Body of pancreas (tissue), 4 donors: ENCODE measurements around the gene MRPL14. TPM values are rescaled to one million over a fixed set of nuclear protein-coding genes. Genes with fewer than 3 reads are reported as not detected.
"Not testable (repeated sequence)": the region's sequence is repeated elsewhere in the genome, so short reads cannot be mapped to it uniquely, and the experiment has no call there.

ENCODE experiments used
- ATAC-seq: fragments of 150-250 bp; one replicate; pipeline ENCODE4 v1.9.1; 2016
- DNase-seq, 4 donors: peaks; one replicate each; pipeline ENCODE4 v3.0.0-alpha.2; 2019
- H3K27ac ChIP-seq, 4 donors: fragments of 200-600 bp; sonication (generic); 1 replicate in 3 of 4; 2 replicates in 1 of 4; pipeline versions ENCODE4 v1.5.1 to v1.6.1; 2016 to 2019; ENCODE audit warnings: mild to moderate bottlenecking in 1 of 4, mixed read lengths in 1 of 4, moderate library complexity in 1 of 4
- H3K27me3 ChIP-seq, 2 donors: fragments of 200-600 bp; sonication (generic); one replicate each; pipeline ENCODE4 v1.6.0; 2016; ENCODE audit warnings: mild to moderate bottlenecking in 1 of 2
- H3K36me3 ChIP-seq, 2 donors: fragments of 200-600 bp; sonication (generic); replicated peaks in 1 of 2; 2 replicates each; pipeline ENCODE4 v1.5.1; 2016; ENCODE audit warnings: low read depth in 2 of 2; ENCODE audit not compliant: insufficient read depth in 1 of 2
- H3K4me1 ChIP-seq: fragments of 200-600 bp; sonication (generic); one replicate; pipeline ENCODE4 v1.6.0; 2016
- H3K4me3 ChIP-seq, 2 donors: fragments of 200-600 bp; sonication (generic); 1 replicate in 1 of 2; 2 replicates in 1 of 2; pipeline ENCODE4 v1.5.1; 2016 to 2019
- H3K9me3 ChIP-seq, 3 donors: fragments of 200-600 bp; sonication (generic); 1 replicate in 2 of 3; 2 replicates in 1 of 3; pipeline ENCODE4 v1.5.1; 2016
- CTCF ChIP-seq, 7 experiments: fragments of 450-650 bp in 4 of 7; fragments of 200-600 bp in 3 of 7; sonication (generic) in 3 of 7; IDR thresholded peaks; one replicate each; pipeline ENCODE4 v1.5.1; 2016 to 2019; ENCODE audit warnings: antibody characterized with exemption in 7 of 7
- POLR2A ChIP-seq, 3 donors: fragments of 450-650 bp; IDR thresholded peaks; one replicate each; pipeline ENCODE4 v1.6.1; 2016; ENCODE audit warnings: antibody characterized with exemption in 3 of 3, mild to moderate bottlenecking in 2 of 3
- WGBS, 2 donors: methylation state at CpG; one replicate each; pipeline ENCODE4 v1.1.5; 2017; 5-methylcytosine and 5-hydroxymethylcytosine counted together
- intact Hi-C: fragments of 100-400 bp; cut with DNase I; formaldehyde crosslinking; loops from one replicate; pipeline ENCODE4 v1.15.1; 2023
- total RNA-seq, 2 donors: library from RNA; depleted of rRNA; stranded (reverse); fragments of >200 nt; gene quantifications; one replicate each; pipeline ENCODE4 v1.1.0, GENCODE V29; 2016

Gene MRPL14
- total RNA-seq, 2 donors from 2014 or later, result 14.8 to 20.8 TPM

- no peak for ATAC-seq
- TF ChIP-seq CTCF (IDR thresholded peaks at IDR 0.05) (no peak), POLR2A (IDR thresholded peaks at IDR 0.05) (no peak)
These were observed 20.0 kb upstream of the MRPL14 start for GRCh38 chr6:44147256-44147655.

GRCh38 chr6:44146685-44147084 is 19.4 kb upstream of the MRPL14 start:
- no peak for DNase-seq
- peaks cover 0 to 4% of the 10 kb centered on the region in 2 donors for H3K36me3 ChIP-seq
- ATAC-seq, result no peak
- intact Hi-C loops, result loop anchor here (5.0 kb wide), 1 partner anchor 34 kb away; no protein-coding TSS in a partner anchor
- H3K27ac ChIP-seq, result no peak overlapping the region
- peaks cover 3% of the 10 kb centered on the region for H3K4me1 ChIP-seq
- H3K4me3 ChIP-seq, result no peak overlapping the region
- H3K9me3 ChIP-seq, result no peaks in the 10 kb centered on the region
- 81 to 84% methylated on average over 10 of the region's 10 CpGs for WGBS, 2 donors
- H3K27me3 ChIP-seq, result no peaks in the 10 kb centered on the region
- TF ChIP-seq CTCF (IDR thresholded peaks at IDR 0.05) (no peak), POLR2A (IDR thresholded peaks at IDR 0.05) (no peak)

More at GRCh38 chr6:44147256-44147655, 20.0 kb upstream of the MRPL14 start:
- H3K9me3 ChIP-seq, result no peaks in the 10 kb centered on the region
- no peak overlapping the region for H3K27ac ChIP-seq
- H3K27me3 ChIP-seq, result no peaks in the 10 kb centered on the region
- no peak overlapping the region for H3K4me3 ChIP-seq
- H3K4me1 ChIP-seq, result peaks cover 7% of the 10 kb centered on the region
- DNase-seq, result no peak
- H3K36me3 ChIP-seq, result peaks cover 0 to 4% of the 10 kb centered on the region in 2 donors
- intact Hi-C loops, result loop anchor here (5.0 kb wide), 1 partner anchor 35 kb away; no protein-coding TSS in a partner anchor
- 87 to 97% methylated on average over 6 to 7 of the region's 7 CpGs for WGBS, 2 donors

GRCh38 chr6:44145839-44146238 is 18.6 kb upstream of the MRPL14 start:
- H3K36me3 ChIP-seq, result peaks cover 0 to 4% of the 10 kb centered on the region in 2 donors
- no peaks in the 10 kb centered on the region for H3K4me1 ChIP-seq
- DNase-seq (no peak), ATAC-seq (no peak)
- TF ChIP-seq CTCF (IDR thresholded peaks at IDR 0.05) (no peak), POLR2A (IDR thresholded peaks at IDR 0.05) (no peak)
- no peaks in the 10 kb centered on the region for H3K27me3 ChIP-seq
- no peak overlapping the region for H3K4me3 ChIP-seq
- intact Hi-C loops, result loop anchor here (5.0 kb wide), 1 partner anchor 34 kb away; no protein-coding TSS in a partner anchor
- H3K9me3 ChIP-seq, result no peaks in the 10 kb centered on the region
- no peak overlapping the region for H3K27ac ChIP-seq

- H3K9me3 ChIP-seq, H3K27ac ChIP-seq, intact Hi-C loops, H3K27me3 ChIP-seq, H3K36me3 ChIP-seq, H3K4me3 ChIP-seq, DNase-seq, H3K4me1 ChIP-seq, ATAC-seq: not testable (repeated sequence)
- WGBS, 2 donors, result 81 to 87% methylated on average over 3 of the region's 3 CpGs
These were observed 17.3 kb upstream of the MRPL14 start for GRCh38 chr6:44144536-44144935.

- TF ChIP-seq POLR2A (IDR thresholded peaks at IDR 0.05) (no peak), CTCF (IDR thresholded peaks at IDR 0.05) (no peak)
- DNase-seq (no peak), ATAC-seq (no peak)
- Histone ChIP-seq H3K36me3 (peaks cover 0 to 6% of the 10 kb centered on the region in 2 donors), H3K9me3 (no peaks in the 10 kb centered on the region), H3K27me3 (no peaks in the 10 kb centered on the region), H3K4me1 (no peaks in the 10 kb centered on the region), H3K27ac (no peak overlapping the region), H3K4me3 (no peak overlapping the region)
- intact Hi-C loops, result no loop called here
- WGBS, 2 donors, result 92 to 100% methylated on average over 1 of the region's 1 CpG
These were observed 16.5 kb upstream of the MRPL14 start for GRCh38 chr6:44143731-44144130.
